ENCODE measurements around the gene MYH11. TPM values are rescaled to one million over a fixed set of nuclear protein-coding genes. Genes with fewer than 3 reads are reported as not detected.

Gene MYH11
- total RNA-seq, 2 donors from 2014 or later: 0.09 to 0.29 TPM

GRCh38 chr16:15691046-15691445 lies 165.8 kb downstream of the MYH11 start:
- Mint-ChIP-seq H3K9me3 (no peaks in the 10 kb centered on the region), H3K4me3 (no peak overlapping the region), H3K27ac (no peak overlapping the region), H3K27me3 (ENCODE audit: insufficient read depth) (no peaks in the 10 kb centered on the region), H3K36me3 (ENCODE audit: low read depth) (peaks cover 66% of the 10 kb centered on the region), H3K4me1 (no peaks in the 10 kb centered on the region)
- H3K36me3 ChIP-seq (ENCODE audit: control insufficient read depth, insufficient read depth, low read length): peaks cover 68% of the 10 kb centered on the region
- H3K9ac ChIP-seq (ENCODE audit: extremely low read depth, low read length, poor library complexity, severe bottlenecking): no peak overlapping the region
- no peaks in the 10 kb centered on the region for H3K27me3 ChIP-seq (ENCODE audit: control insufficient read depth, insufficient read depth, low read length, poor library complexity, severe bottlenecking)
- H3K4me3 ChIP-seq (ENCODE audit: low read length): no peak overlapping the region
- H3K27ac ChIP-seq (ENCODE audit: low read depth, low read length): no peak overlapping the region
- DNase-seq: no peak
- WGBS, 2 experiments (ENCODE audit: insufficient coverage in 1 of 2, insufficient read length in 1 of 2): 92 to 96% methylated on average over 5 to 10 of the region's 10 CpGs
- H3K4me1 ChIP-seq (ENCODE audit: control insufficient read depth, insufficient read depth, low read length): no peaks in the 10 kb centered on the region
- no peaks in the 10 kb centered on the region for H3K9me3 ChIP-seq (ENCODE audit: control insufficient read depth, low read length)
- TF ChIP-seq, protein P1, sequence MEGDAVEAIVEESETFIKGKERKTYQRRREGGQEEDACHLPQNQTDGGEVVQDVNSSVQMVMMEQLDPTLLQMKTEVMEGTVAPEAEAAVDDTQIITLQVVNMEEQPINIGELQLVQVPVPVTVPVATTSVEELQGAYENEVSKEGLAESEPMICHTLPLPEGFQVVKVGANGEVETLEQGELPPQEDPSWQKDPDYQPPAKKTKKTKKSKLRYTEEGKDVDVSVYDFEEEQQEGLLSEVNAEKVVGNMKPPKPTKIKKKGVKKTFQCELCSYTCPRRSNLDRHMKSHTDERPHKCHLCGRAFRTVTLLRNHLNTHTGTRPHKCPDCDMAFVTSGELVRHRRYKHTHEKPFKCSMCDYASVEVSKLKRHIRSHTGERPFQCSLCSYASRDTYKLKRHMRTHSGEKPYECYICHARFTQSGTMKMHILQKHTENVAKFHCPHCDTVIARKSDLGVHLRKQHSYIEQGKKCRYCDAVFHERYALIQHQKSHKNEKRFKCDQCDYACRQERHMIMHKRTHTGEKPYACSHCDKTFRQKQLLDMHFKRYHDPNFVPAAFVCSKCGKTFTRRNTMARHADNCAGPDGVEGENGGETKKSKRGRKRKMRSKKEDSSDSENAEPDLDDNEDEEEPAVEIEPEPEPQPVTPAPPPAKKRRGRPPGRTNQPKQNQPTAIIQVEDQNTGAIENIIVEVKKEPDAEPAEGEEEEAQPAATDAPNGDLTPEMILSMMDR (conservative IDR thresholded peaks at IDR 0.05): no peak

- WGBS, 2 experiments (ENCODE audit: insufficient coverage in 1 of 2, insufficient read length in 1 of 2): 91 to 95% methylated on average over 2 to 3 of the region's 3 CpGs
- H3K4me3 Mint-ChIP-seq: no peak overlapping the region
- no peak overlapping the region for H3K4me3 ChIP-seq (ENCODE audit: low read length)
- no peak overlapping the region for H3K27ac ChIP-seq (ENCODE audit: low read depth, low read length)
- no peak overlapping the region for H3K27ac Mint-ChIP-seq
- no peak for DNase-seq
- TF ChIP-seq, protein P1 (conservative IDR thresholded peaks at IDR 0.05): no peak
- H3K4me1 ChIP-seq (ENCODE audit: control insufficient read depth, insufficient read depth, low read length): no peaks in the 10 kb centered on the region
- H3K36me3 Mint-ChIP-seq (ENCODE audit: low read depth): peaks cover 68% of the 10 kb centered on the region
- H3K4me1 Mint-ChIP-seq: no peaks in the 10 kb centered on the region
- no peaks in the 10 kb centered on the region for H3K27me3 ChIP-seq (ENCODE audit: control insufficient read depth, insufficient read depth, low read length, poor library complexity, severe bottlenecking)
- no peaks in the 10 kb centered on the region for H3K9me3 Mint-ChIP-seq
- H3K9me3 ChIP-seq (ENCODE audit: control insufficient read depth, low read length): no peaks in the 10 kb centered on the region
- H3K9ac ChIP-seq (ENCODE audit: extremely low read depth, low read length, poor library complexity, severe bottlenecking): no peak overlapping the region
- peaks cover 69% of the 10 kb centered on the region for H3K36me3 ChIP-seq (ENCODE audit: control insufficient read depth, insufficient read depth, low read length)
- no peaks in the 10 kb centered on the region for H3K27me3 Mint-ChIP-seq (ENCODE audit: insufficient read depth)
Observed at GRCh38 chr16:15690296-15690695, 166.5 kb downstream of the MYH11 start.

DNA sequence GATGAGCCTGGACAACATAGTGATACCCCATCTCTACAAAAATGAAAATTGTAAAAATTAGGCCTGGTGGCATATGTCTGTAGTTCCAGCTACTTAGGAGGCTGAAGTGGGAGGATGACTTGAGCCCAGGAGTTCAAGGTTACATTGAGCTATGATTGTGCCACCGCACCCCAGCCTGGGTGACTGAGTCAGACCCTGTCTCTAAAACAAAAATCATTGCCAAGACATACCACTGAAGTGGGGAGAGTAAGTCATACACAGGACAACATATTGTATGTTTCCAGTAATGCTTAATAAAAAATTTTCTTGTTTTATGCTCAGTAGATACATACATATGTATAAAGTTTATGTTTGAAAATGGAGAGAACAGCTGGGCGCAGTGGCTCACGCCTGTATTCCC lies 167.5 kb downstream of the MYH11 start:
- Histone ChIP-seq H3K9me3 (ENCODE audit: control insufficient read depth, low read length) (no peaks in the 10 kb centered on the region), H3K4me3 (ENCODE audit: low read length) (no peak overlapping the region), H3K9ac (ENCODE audit: extremely low read depth, low read length, poor library complexity, severe bottlenecking) (no peak overlapping the region), H3K36me3 (ENCODE audit: control insufficient read depth, insufficient read depth, low read length) (peaks cover 70% of the 10 kb centered on the region), H3K27ac (ENCODE audit: low read depth, low read length) (no peak overlapping the region), H3K27me3 (ENCODE audit: control insufficient read depth, insufficient read depth, low read length, poor library complexity, severe bottlenecking) (no peaks in the 10 kb centered on the region), H3K4me1 (ENCODE audit: control insufficient read depth, insufficient read depth, low read length) (no peaks in the 10 kb centered on the region)
- no peak for DNase-seq
- WGBS, 2 experiments (ENCODE audit: insufficient coverage in 1 of 2, insufficient read length in 1 of 2): 92 to 100% methylated on average over 1 to 3 of the region's 3 CpGs
- Mint-ChIP-seq H3K4me1 (no peaks in the 10 kb centered on the region), H3K27ac (no peak overlapping the region), H3K4me3 (no peak overlapping the region), H3K9me3 (no peaks in the 10 kb centered on the region), H3K27me3 (ENCODE audit: insufficient read depth) (no peaks in the 10 kb centered on the region), H3K36me3 (ENCODE audit: low read depth) (peaks cover 65% of the 10 kb centered on the region)
- TF ChIP-seq, protein P1 (conservative IDR thresholded peaks at IDR 0.05): no peak
